Measurements from ENCODE around the gene SBF2.

Gene SBF2

DNA sequence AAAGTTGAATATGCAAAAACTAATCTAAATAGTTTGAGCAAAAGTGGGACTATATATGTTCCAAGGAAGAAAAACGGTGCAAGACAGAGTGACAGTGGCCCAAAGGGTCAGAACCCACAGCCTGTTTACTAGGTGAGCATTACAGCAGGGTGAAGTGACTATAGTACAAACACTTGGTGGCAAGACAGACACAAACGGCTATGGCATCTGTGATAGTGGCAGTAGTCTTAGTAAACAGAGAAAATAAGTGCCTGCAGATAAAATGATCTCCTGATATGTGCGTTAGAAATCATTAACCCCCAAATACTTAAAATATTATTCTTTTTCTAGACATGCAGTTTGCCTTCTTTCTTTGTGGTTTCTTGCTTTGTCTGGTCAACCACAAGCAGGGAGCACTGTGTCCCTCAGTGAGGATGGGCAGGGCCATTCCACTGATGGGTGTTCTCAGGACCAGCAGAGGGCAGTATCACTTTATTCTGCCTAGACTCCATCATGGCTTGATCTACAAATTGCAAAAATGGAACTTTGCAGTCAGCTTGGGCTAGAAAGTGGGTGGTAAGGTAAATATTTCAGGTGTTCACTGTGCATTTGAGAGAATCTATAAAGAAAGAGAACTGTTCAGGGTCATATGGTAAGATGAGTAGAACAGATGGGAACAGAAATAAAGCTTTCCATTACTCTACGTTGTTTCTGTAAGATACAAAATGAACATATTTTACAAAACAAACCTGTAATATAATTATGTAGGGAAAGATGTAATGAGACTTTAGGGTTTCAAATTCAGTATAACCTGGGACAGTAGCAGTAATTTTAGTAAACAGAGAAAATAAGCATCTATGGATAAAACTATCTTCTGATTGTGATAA lies 431.9 kb downstream of the SBF2 start:
- H3F3A ChIP-seq (ENCODE audit: insufficient read depth) = no peaks in the 10 kb centered on the region
- peak overlapping the region; percentile 52 for H2AFZ ChIP-seq (ENCODE audit: low read depth, low read length, severe bottlenecking)
- H3K27ac ChIP-seq (ENCODE audit: low read depth, low read length) = no peak overlapping the region
- H3K4me2 ChIP-seq (ENCODE audit: low read depth, low read length, poor library complexity, severe bottlenecking) = no peak overlapping the region
- no peaks in the 10 kb centered on the region for H3K9me3 ChIP-seq (ENCODE audit: insufficient read depth, low read length)
- H4K20me1 ChIP-seq (ENCODE audit: low read depth, low read length) = no peaks in the 10 kb centered on the region
- no peak overlapping the region for H3K4me3 ChIP-seq (ENCODE audit: insufficient read depth, low read length, poor library complexity, severe bottlenecking)
- H3K9ac ChIP-seq (ENCODE audit: low read length) = no peak overlapping the region
- no peaks in the 10 kb centered on the region for H3K9me2 ChIP-seq (replicated peaks; ENCODE audit: insufficient read depth, low read length)
- H3K27me3 ChIP-seq (ENCODE audit: low read length) = no peaks in the 10 kb centered on the region
- no peaks in the 10 kb centered on the region for H3K79me2 ChIP-seq (ENCODE audit: insufficient read depth, low read length)
- TF ChIP-seq EZH2phosphoT487 (conservative IDR thresholded peaks at IDR 0.05; ENCODE audit: low read length) = no peak
- TF ChIP-seq, protein P1, sequence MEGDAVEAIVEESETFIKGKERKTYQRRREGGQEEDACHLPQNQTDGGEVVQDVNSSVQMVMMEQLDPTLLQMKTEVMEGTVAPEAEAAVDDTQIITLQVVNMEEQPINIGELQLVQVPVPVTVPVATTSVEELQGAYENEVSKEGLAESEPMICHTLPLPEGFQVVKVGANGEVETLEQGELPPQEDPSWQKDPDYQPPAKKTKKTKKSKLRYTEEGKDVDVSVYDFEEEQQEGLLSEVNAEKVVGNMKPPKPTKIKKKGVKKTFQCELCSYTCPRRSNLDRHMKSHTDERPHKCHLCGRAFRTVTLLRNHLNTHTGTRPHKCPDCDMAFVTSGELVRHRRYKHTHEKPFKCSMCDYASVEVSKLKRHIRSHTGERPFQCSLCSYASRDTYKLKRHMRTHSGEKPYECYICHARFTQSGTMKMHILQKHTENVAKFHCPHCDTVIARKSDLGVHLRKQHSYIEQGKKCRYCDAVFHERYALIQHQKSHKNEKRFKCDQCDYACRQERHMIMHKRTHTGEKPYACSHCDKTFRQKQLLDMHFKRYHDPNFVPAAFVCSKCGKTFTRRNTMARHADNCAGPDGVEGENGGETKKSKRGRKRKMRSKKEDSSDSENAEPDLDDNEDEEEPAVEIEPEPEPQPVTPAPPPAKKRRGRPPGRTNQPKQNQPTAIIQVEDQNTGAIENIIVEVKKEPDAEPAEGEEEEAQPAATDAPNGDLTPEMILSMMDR (IDR thresholded peaks at IDR 0.05; ENCODE audit: insufficient read depth, low read length, poor library complexity, severe bottlenecking) = peak; percentile 99
- H3K36me3 ChIP-seq (ENCODE audit: low read length) = no peaks in the 10 kb centered on the region

DNA sequence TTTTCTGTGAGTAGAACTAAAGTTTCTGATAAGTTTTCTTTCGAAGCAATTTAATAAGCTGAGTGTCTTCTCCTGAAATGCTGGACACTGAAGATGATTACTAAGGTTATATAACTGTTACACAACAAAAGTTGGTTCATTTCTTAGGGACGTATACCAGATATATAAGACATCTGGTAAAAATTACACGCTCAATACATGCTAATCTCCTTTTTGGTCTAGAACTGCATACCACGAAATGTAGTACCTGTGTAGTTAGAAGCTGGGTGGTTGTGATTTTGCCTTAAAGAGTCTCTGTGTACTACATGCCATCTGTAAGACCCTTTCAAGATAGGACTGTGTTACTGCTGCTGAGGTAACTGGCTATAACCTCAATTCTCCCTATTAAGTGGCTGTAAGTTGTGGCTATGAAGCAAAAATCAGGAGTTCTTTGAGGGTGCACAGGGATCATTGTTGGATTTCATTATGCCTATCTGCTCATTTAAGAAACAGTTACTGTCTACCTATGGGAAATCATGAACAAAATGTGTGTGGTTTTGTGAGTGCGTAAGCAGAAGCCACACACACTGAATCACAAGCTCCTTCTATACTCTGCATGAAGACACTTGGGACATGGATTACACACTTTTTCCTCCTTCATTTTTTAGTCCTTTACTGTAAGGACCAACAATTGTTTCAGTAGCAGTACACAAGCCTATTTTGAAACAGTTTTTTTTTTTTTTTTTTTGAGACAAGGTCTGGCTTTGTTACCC lies 434.3 kb downstream of the SBF2 start:
- Histone ChIP-seq H3K27me3 (ENCODE audit: low read length) (no peaks in the 10 kb centered on the region), H3K4me2 (ENCODE audit: low read depth, low read length, poor library complexity, severe bottlenecking) (no peak overlapping the region), H3K9ac (ENCODE audit: low read length) (no peak overlapping the region), H2AFZ (ENCODE audit: low read depth, low read length, severe bottlenecking) (no peak overlapping the region), H4K20me1 (ENCODE audit: low read depth, low read length) (no peaks in the 10 kb centered on the region), H3K36me3 (ENCODE audit: low read length) (no peaks in the 10 kb centered on the region), H3K9me3 (ENCODE audit: insufficient read depth, low read length) (no peaks in the 10 kb centered on the region), H3K27ac (ENCODE audit: low read depth, low read length) (no peak overlapping the region), H3K79me2 (ENCODE audit: insufficient read depth, low read length) (no peaks in the 10 kb centered on the region), H3K9me2 (replicated peaks; ENCODE audit: insufficient read depth, low read length) (no peaks in the 10 kb centered on the region), H3K4me3 (ENCODE audit: insufficient read depth, low read length, poor library complexity, severe bottlenecking) (no peak overlapping the region), H3F3A (ENCODE audit: insufficient read depth) (no peaks in the 10 kb centered on the region)
- TF ChIP-seq, protein P1 (IDR thresholded peaks at IDR 0.05; ENCODE audit: insufficient read depth, low read length, poor library complexity, severe bottlenecking) = no peak
- no peak for TF ChIP-seq EZH2phosphoT487 (conservative IDR thresholded peaks at IDR 0.05; ENCODE audit: low read length)

DNA sequence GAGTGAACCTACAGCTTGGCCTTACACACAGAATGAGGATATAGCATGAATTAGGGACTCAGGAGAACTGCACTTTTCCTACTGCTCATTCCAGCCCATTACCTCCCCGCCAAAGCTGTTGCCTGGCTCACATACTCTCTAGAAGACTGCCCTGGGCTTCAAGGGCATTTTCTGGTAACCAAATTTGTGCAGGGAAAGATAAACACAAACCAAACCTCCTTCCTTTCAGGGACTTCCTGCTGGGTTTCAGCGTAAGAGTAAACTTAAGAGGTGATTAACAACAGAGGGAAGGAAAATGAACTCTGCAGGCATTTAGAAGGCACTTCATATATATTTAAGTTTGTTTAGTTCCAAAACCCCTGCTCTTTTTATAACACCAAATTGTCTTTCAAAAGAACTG lies 435.2 kb downstream of the SBF2 start:
- Histone ChIP-seq H3K9me3 (ENCODE audit: insufficient read depth, low read length) (no peaks in the 10 kb centered on the region), H3K27ac (ENCODE audit: low read depth, low read length) (no peak overlapping the region), H3K4me2 (ENCODE audit: low read depth, low read length, poor library complexity, severe bottlenecking) (no peak overlapping the region), H3K27me3 (ENCODE audit: low read length) (no peaks in the 10 kb centered on the region), H3K9ac (ENCODE audit: low read length) (no peak overlapping the region), H4K20me1 (ENCODE audit: low read depth, low read length) (no peaks in the 10 kb centered on the region), H3K36me3 (ENCODE audit: low read length) (no peaks in the 10 kb centered on the region), H3K4me3 (ENCODE audit: insufficient read depth, low read length, poor library complexity, severe bottlenecking) (no peak overlapping the region), H3K9me2 (replicated peaks; ENCODE audit: insufficient read depth, low read length) (no peaks in the 10 kb centered on the region), H3K79me2 (ENCODE audit: insufficient read depth, low read length) (no peaks in the 10 kb centered on the region), H2AFZ (ENCODE audit: low read depth, low read length, severe bottlenecking) (no peak overlapping the region), H3F3A (ENCODE audit: insufficient read depth) (no peaks in the 10 kb centered on the region)
- TF ChIP-seq, protein P1 (IDR thresholded peaks at IDR 0.05; ENCODE audit: insufficient read depth, low read length, poor library complexity, severe bottlenecking) = no peak
- no peak for TF ChIP-seq EZH2phosphoT487 (conservative IDR thresholded peaks at IDR 0.05; ENCODE audit: low read length)

All from SU-DHL-6 (cell line).